PC-9 (cell line): ENCODE data around the gene ZNF174.

Experiments
- CTCF ChIP-seq: fragments of 200-600 bp; sonication (generic); conservative IDR thresholded peaks from 2 replicates; pipeline ENCODE4 v1.6.1; 2017; ENCODE audit warnings: mixed run types, antibody characterized with exemption, mild to moderate bottlenecking, moderate library complexity
- EZH2 ChIP-seq: fragments of 200-600 bp; sonication (generic); IDR thresholded peaks from 2 replicates; pipeline ENCODE4 v1.8.0; 2017; ENCODE audit warnings: antibody characterized with exemption, low read depth

GRCh38 chr16:3400779-3401688 is at the start of gene ZNF174, which contains the start of gene ZSCAN32:
- TF ChIP-seq CTCF (no peak), EZH2 (no peak)
